ENCODE data around the gene EPN3. TPM values are rescaled to one million over a fixed set of nuclear protein-coding genes. Genes with fewer than 3 reads are reported as not detected.

EPN3 gene
- total RNA-seq, 1 experiment from 2014 or later = 17.8 TPM

DNA sequence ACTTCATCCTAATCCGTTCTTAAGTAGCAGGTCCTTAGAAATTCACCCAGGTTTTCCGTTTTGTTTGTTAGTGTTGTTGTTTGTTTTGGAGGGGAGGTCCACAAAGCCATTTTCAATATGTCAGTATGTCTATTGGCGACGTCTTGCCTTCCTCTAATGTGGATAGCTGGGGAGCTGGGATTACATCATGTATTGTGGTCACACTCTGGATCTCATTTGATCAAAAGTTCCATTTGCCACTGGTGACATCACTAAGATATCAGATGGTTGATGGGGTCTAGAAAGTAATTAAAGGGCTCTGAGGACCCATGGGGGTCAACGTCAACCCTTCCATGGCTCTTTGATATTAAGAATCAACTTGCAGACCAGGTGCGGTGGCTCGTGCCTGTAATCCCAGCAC lies 2.7 kb upstream of the EPN3 start (continued):
- TF ChIP-seq, protein P1, sequence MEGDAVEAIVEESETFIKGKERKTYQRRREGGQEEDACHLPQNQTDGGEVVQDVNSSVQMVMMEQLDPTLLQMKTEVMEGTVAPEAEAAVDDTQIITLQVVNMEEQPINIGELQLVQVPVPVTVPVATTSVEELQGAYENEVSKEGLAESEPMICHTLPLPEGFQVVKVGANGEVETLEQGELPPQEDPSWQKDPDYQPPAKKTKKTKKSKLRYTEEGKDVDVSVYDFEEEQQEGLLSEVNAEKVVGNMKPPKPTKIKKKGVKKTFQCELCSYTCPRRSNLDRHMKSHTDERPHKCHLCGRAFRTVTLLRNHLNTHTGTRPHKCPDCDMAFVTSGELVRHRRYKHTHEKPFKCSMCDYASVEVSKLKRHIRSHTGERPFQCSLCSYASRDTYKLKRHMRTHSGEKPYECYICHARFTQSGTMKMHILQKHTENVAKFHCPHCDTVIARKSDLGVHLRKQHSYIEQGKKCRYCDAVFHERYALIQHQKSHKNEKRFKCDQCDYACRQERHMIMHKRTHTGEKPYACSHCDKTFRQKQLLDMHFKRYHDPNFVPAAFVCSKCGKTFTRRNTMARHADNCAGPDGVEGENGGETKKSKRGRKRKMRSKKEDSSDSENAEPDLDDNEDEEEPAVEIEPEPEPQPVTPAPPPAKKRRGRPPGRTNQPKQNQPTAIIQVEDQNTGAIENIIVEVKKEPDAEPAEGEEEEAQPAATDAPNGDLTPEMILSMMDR (IDR thresholded peaks at IDR 0.05 in 2 of 3, conservative IDR thresholded peaks at IDR 0.05 in 1 of 3; ENCODE audit: borderline replicate concordance in 1 of 3, insufficient read depth in 1 of 3, low read depth in 2 of 3, low read length in 2 of 3) = no peak
- TF ChIP-seq RAD21 (IDR thresholded peaks at IDR 0.05; ENCODE audit: low read depth) = no peak
- no peak for TF ChIP-seq TCF7L2 (IDR thresholded peaks at IDR 0.05; ENCODE audit: borderline replicate concordance, extremely low read depth, insufficient read depth, insufficient read length)
- no peak for TF ChIP-seq EZH2phosphoT487 (IDR thresholded peaks at IDR 0.05; ENCODE audit: borderline replicate concordance)

DNA sequence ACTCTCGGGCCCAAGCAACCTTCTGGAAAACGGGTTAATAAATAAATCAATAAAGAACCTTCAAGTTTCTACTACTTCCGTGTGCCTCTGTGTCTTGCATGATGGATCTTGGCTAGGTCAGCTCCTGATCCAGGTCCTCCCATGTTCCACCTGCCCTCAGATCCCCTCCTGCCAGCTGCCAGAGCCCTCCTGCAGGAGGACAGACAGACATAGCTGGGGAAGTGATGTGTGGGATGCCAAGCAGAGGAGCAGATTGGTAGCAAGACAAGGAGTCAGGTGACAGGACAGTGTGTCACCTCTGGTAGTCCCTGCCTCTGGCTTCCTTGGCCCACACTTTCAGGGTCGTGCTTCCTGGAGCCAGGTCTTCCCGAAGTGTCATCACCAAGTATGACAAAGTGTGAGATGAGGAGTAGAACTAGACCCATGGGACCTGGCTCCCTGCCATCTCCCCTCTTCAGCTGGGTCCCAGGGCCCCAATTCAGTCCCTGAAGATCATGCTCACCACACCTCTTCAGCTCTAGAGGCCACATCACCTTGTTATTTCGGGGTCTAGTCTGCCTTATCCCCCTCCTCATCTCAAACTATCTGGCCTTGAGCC lies 1.0 kb upstream of the EPN3 start:
- Histone ChIP-seq H3K9ac (ENCODE audit: low read length) (peak overlapping the region; percentile 78; the same call in 1 of the 2 replicates), H3K79me2 (ENCODE audit: insufficient read depth, low read length) (no peaks in the 10 kb centered on the region; the same call in 1 of the 2 replicates), H3K9me3 (ENCODE audit: control insufficient read depth in 1 of 2, insufficient read depth in 1 of 2, low read depth in 1 of 2, low read length in 2 of 2) (no peaks in the 10 kb centered on the region), H3K4me3 (replicated peaks in 1 of 2; ENCODE audit: low read depth in 1 of 2, low read length in 2 of 2) (no peak overlapping the region), H3K4me1 (ENCODE audit: control insufficient read depth in 1 of 2, insufficient read depth in 2 of 2, low read length in 2 of 2) (peaks cover 39 to 48% of the 10 kb centered on the region in 2 experiments), H3K9me2 (ENCODE audit: insufficient read depth) (no peaks in the 10 kb centered on the region), H2AFZ (ENCODE audit: low read depth, low read length, poor library complexity, severe bottlenecking) (no peak overlapping the region), H4K20me1 (ENCODE audit: insufficient read depth) (no peaks in the 10 kb centered on the region), H3K36me3 (ENCODE audit: control insufficient read depth in 1 of 2, insufficient read depth in 2 of 2, low read length in 2 of 2) (no peaks in the 10 kb centered on the region; a peak in 1 of 4 replicates), H3K27ac (ENCODE audit: low read depth, low read length) (no peak overlapping the region), H3K27me3 (ENCODE audit: insufficient read depth, low read length) (no peaks in the 10 kb centered on the region), H3K4me2 (ENCODE audit: low read length) (peak overlapping the region; percentile 99)
- BruUV-seq (replicated peaks) = no TSS peak
- intact Hi-C loops (cut with micrococcal nuclease) = no loop called here
- no peak for ATAC-seq
- no peak for TF ChIP-seq TCF7L2 (IDR thresholded peaks at IDR 0.05; ENCODE audit: borderline replicate concordance, extremely low read depth, insufficient read depth, insufficient read length)
- TF ChIP-seq FOSL1 (IDR thresholded peaks at IDR 0.05; ENCODE audit: low read depth) = no peak
- TF ChIP-seq ZNF274 (IDR thresholded peaks at IDR 0.05; ENCODE audit: low read depth, low read length) = no peak
- no peak for TF ChIP-seq POLR2A (IDR thresholded peaks at IDR 0.05; ENCODE audit: borderline replicate concordance, extremely low read depth, insufficient read depth, insufficient read length)
- ChIA-PET POLR2A (interaction anchor here (1.3 kb wide), 1 partner anchor 11 kb away, joined by 3 read pairs; no protein-coding TSS in a partner anchor), RAD21 (ENCODE audit: low non-redundant PET in 1 of 2, low total read pairs in 2 of 2, uncharacterized antibody in 2 of 2, unreplicated experiment in 2 of 2) (interaction anchor here in 1 of 2 experiments (0.6 kb wide), 1 partner anchor 642 kb away, joined by 3 read pairs; no protein-coding TSS in a partner anchor), CTCF (interaction anchor here (1.8 to 2.3 kb wide), 3 partner anchors 11 to 169 kb away, joined by 4 to 9 read pairs (median 6); no protein-coding TSS in a partner anchor)
- DNase-seq (ENCODE audit: low read depth, low spot score) = no peak
